Sigmoid colon (tissue), 7 donors: ENCODE measurements around the gene MDGA2. TPM values are rescaled to one million over a fixed set of nuclear protein-coding genes. Genes with fewer than 3 reads are reported as not detected.

Experiments
- DNase-seq: peaks from one replicate; pipeline ENCODE4 v3.0.0-alpha.2; 2019
- H3K27ac ChIP-seq, 4 donors: fragments of 200-600 bp; sonication (generic); one replicate each; pipeline ENCODE4 v1.5.1; 2016 to 2019; ENCODE audit warnings: mild to moderate bottlenecking in 1 of 4
- H3K27me3 ChIP-seq, 3 donors: fragments of 200-600 bp; sonication (generic); one replicate each; pipeline ENCODE4 v1.5.1; 2019; ENCODE audit warnings: mild to moderate bottlenecking in 1 of 3
- H3K36me3 ChIP-seq, 4 donors: fragments of 200-600 bp; sonication (generic); one replicate each; pipeline ENCODE4 v1.5.1; 2016 to 2019
- H3K4me1 ChIP-seq, 4 donors: fragments of 200-600 bp; sonication (generic); one replicate each; pipeline ENCODE4 v1.5.1; 2017 to 2019
- H3K4me3 ChIP-seq, 4 donors: fragments of 200-600 bp; sonication (generic); one replicate each; pipeline ENCODE4 v1.5.1; 2017 to 2019; ENCODE audit warnings: mild to moderate bottlenecking in 2 of 4, moderate library complexity in 1 of 4
- H3K9me3 ChIP-seq, 4 donors: fragments of 200-600 bp in 3 of 4; sonication (generic) in 3 of 4; one replicate each; pipeline versions ENCODE4 v1.5.1 to v1.6.1; 2013 to 2019
- CTCF ChIP-seq, 4 experiments: fragments of 450-650 bp in 3 of 4; fragments of 200-600 bp in 1 of 4; IDR thresholded peaks; one replicate each; pipeline ENCODE4 v1.5.1; 2016 to 2019; ENCODE audit warnings: antibody characterized with exemption in 4 of 4, mild to moderate bottlenecking in 3 of 4, moderate library complexity in 2 of 4
- EP300 ChIP-seq, 4 donors: sonication (generic); formaldehyde crosslinking; IDR thresholded peaks; one replicate each; pipeline ENCODE4 v1.6.1; 2017; ENCODE audit warnings: antibody characterized with exemption in 4 of 4
- POLR2A ChIP-seq, 2 donors: fragments of 450-650 bp; IDR thresholded peaks; one replicate each; pipeline ENCODE4 v1.6.1; 2016; ENCODE audit warnings: antibody characterized with exemption in 2 of 2, mild to moderate bottlenecking in 2 of 2, moderate library complexity in 2 of 2
- POLR2AphosphoS5 ChIP-seq, 4 donors: sonication (generic); formaldehyde crosslinking; IDR thresholded peaks; one replicate each; pipeline ENCODE4 v1.6.1; 2017; ENCODE audit warnings: antibody characterized with exemption in 4 of 4
- WGBS, 2 donors: extraction: QIAGEN DNeasy Blood & Tissue Kit; methylation state at CpG; one replicate each; pipeline ENCODE4 v1.1.7; 2013; 5-methylcytosine and 5-hydroxymethylcytosine counted together
- intact Hi-C: fragments of 100-400 bp; cut with DNase I; formaldehyde crosslinking; loops from one replicate; pipeline ENCODE4 v1.15.1; 2023
- polyA plus RNA-seq, 3 donors: library from polyadenylated mRNA; stranded (reverse); fragments of 200-250 nt; gene quantifications; one replicate each; pipeline ENCODE4 v1.2.3, GENCODE V29; 2013
- total RNA-seq, 4 donors: library from RNA; depleted of rRNA; stranded (reverse); fragments of >200 nt; gene quantifications; one replicate each; pipeline ENCODE4 v1.1.0, GENCODE V29; 2016
- donor health status: healthy with polysubstance abuse.
- donor health status: Bipolar disorder and iron deficiency.
- donor health status: healthy.

The MDGA2 gene
- total and polyA plus RNA-seq, 7 donors: under 0.01 to 1.2 (median 0.33) TPM; not detected in 2

GRCh38 chr14:47438650-47439140 is 236.7 kb downstream of the MDGA2 start:
- Histone ChIP-seq H3K27me3 (no peaks in the 10 kb centered on the region), H3K9me3 (no peaks in the 10 kb centered on the region), H3K27ac (no peak overlapping the region), H3K4me1 (peaks cover 0 to 15% (median 13%) of the 10 kb centered on the region in 4 donors), H3K4me3 (no peak overlapping the region), H3K36me3 (no peaks in the 10 kb centered on the region)
- DNase-seq: no peak
- intact Hi-C loops: no loop called here
- no peak for TF ChIP-seq POLR2A (IDR thresholded peaks at IDR 0.05)
- no peak for TF ChIP-seq EP300 (IDR thresholded peaks at IDR 0.05)
- 42 to 62% methylated on average over 1 of the region's 1 CpG for WGBS, 2 donors

GRCh38 chr14:47435331-47435965 is 240.0 kb downstream of the MDGA2 start:
- 39 to 57% methylated on average over 1 of the region's 1 CpG for WGBS, 2 donors

DNA sequence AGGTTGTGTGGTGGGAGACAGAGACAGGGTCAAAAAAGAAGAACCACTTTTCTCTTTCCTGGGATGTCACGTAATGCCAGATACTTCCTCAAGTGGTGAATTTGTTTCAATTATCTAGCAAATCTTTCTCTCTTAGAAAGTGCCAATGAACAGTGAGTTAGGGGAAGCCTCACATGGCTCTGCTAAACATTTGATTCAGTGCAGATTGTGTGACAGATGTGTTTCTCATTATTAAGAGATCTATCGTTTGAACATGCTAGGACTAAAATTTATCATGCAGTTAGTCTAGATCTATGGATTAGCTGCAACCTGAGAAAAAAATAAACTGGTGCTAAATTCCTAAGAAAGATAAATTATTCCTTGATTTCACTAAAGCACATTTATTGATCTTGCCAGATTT is 247.8 kb downstream of the MDGA2 start:
- Histone ChIP-seq H3K36me3 (no peaks in the 10 kb centered on the region), H3K4me3 (no peak overlapping the region), H3K9me3 (no peaks in the 10 kb centered on the region), H3K27me3 (no peaks in the 10 kb centered on the region), H3K27ac (no peak overlapping the region), H3K4me1 (no peaks in the 10 kb centered on the region)
- no peak for DNase-seq
- TF ChIP-seq POLR2AphosphoS5 (IDR thresholded peaks at IDR 0.05) (no peak), POLR2A (IDR thresholded peaks at IDR 0.05) (no peak), CTCF (IDR thresholded peaks at IDR 0.05) (no peak), EP300 (IDR thresholded peaks at IDR 0.05) (no peak)
- 76 to 79% methylated on average over 2 of the region's 2 CpGs for WGBS, 2 donors
- intact Hi-C loops: no loop called here

More at GRCh38 chr14:47435331-47435965, 240.0 kb downstream of the MDGA2 start:
- DNase-seq: no peak
- Histone ChIP-seq H3K9me3 (no peaks in the 10 kb centered on the region), H3K27me3 (no peaks in the 10 kb centered on the region), H3K36me3 (no peaks in the 10 kb centered on the region), H3K27ac (no peak overlapping the region), H3K4me1 (peaks cover 0 to 15% (median 13%) of the 10 kb centered on the region in 4 donors), H3K4me3 (no peak overlapping the region)
- TF ChIP-seq POLR2AphosphoS5 (IDR thresholded peaks at IDR 0.05) (no peak), POLR2A (IDR thresholded peaks at IDR 0.05) (no peak), CTCF (IDR thresholded peaks at IDR 0.05) (no peak), EP300 (IDR thresholded peaks at IDR 0.05) (no peak)
- intact Hi-C loops: no loop called here

GRCh38 chr14:47425302-47425701 is 250.1 kb downstream of the MDGA2 start:
- Histone ChIP-seq H3K27me3 (no peaks in the 10 kb centered on the region), H3K4me1 (no peaks in the 10 kb centered on the region), H3K9me3 (no peaks in the 10 kb centered on the region), H3K4me3 (no peak overlapping the region), H3K27ac (no peak overlapping the region), H3K36me3 (no peaks in the 10 kb centered on the region)
- TF ChIP-seq EP300 (IDR thresholded peaks at IDR 0.05): no peak
- no peak for TF ChIP-seq POLR2AphosphoS5 (IDR thresholded peaks at IDR 0.05)
- TF ChIP-seq POLR2A (IDR thresholded peaks at IDR 0.05): no peak
- TF ChIP-seq CTCF (IDR thresholded peaks at IDR 0.05): no peak
- intact Hi-C loops: no loop called here
- 78 to 83% methylated on average over 4 of the region's 4 CpGs for WGBS, 2 donors
- DNase-seq: no peak

DNA sequence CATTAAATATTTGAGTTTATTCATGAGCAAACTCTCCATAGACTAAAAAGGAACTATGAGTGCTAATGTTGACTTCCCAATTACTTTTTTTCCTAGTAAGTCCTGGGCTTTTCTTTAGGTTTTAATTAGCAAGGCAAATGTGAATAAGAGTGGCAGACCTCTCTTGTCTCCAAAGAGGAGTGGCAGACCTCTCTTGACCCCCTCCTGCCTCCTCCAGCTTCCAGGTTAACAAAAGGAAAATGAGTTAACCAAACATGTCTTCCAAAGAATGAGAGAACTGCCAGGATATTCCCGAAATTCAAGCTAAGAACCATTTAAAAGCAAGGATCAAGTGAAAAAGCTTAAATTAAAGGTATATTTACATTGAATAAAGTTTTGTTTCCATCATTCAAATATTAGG is 253.2 kb downstream of the MDGA2 start:
- DNase-seq: no peak
- TF ChIP-seq POLR2AphosphoS5 (IDR thresholded peaks at IDR 0.05): no peak
- TF ChIP-seq EP300 (IDR thresholded peaks at IDR 0.05): no peak
- no peak for TF ChIP-seq POLR2A (IDR thresholded peaks at IDR 0.05)
- TF ChIP-seq CTCF (IDR thresholded peaks at IDR 0.05): no peak
- Histone ChIP-seq H3K9me3 (no peaks in the 10 kb centered on the region), H3K4me1 (no peaks in the 10 kb centered on the region), H3K27me3 (no peaks in the 10 kb centered on the region), H3K4me3 (no peak overlapping the region), H3K27ac (no peak overlapping the region), H3K36me3 (no peaks in the 10 kb centered on the region)
- WGBS, 2 donors: 32 to 68% methylated on average over 1 of the region's 1 CpG
- intact Hi-C loops: no loop called here
